CD4-positive, alpha-beta T cell treated with Interleukin-10 for 1 hour (primary cell): ENCODE data around the gene EML6.
"Not testable (repeated sequence)": the region's sequence is repeated elsewhere in the genome, so short reads cannot be mapped to it uniquely, and the experiment has no call there.

Experiments used
- DNase-seq: peaks from one replicate; pipeline ENCODE4 v3.0.0-alpha.2; 2020

Gene EML6

DNA sequence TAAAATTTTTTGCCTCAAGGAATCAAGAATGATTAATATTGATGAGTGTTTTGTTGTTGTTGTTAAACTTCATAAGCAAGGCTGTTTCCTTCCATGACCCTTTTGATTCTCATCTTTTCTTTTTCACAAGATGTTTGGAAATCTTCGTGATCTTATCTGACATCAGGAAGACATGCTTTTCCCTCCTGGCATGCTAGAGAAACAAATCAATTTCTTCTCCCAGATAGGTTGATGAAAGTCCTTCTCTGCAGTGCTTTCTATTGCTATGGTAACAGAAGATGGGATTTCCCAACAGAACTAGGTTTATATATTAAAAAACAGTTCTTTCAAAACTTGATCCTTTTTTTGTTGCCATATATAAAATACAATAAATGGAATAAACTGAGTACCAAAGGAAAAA, 85.2 kb downstream of the EML6 start:
- no peak for DNase-seq

DNA sequence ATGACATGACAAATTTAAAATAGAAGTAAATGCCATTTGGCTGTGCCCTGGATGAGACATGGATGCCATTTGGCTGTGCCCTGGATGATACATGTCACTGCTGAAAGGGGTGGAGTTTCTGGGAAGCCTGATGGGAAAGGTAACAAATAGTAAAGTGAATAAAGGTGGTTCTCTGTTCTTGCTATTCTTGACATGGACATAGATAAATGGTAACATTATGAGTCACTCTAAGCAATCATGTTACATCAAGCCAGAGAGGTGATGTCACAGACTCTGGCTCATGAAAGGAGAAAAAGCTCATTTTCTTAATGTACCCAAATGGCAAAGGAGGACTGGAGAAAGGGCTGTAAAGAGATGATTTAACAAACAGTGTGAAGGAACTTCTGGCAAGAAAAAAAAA, 86.4 kb downstream of the EML6 start:
- no peak for DNase-seq

DNA sequence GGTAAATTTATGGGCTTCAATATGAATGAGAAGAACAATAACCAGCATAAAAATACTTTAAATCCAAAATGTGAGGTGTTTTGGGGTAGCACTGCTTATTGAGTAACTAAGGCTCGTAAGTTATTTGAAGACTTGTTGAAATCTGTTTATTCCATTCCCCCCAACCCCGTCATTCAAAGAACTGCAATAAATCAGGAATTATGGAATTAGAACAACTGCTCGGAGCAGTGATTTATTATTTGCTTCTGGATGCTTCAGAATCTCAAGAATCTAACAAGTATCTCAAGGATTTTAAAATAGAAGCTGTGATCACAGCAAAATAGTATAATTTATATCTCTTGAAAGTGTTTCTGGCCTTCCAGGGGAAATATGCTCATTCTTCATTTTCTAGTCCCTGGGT, 86.8 kb downstream of the EML6 start:
- DNase-seq, result no peak

DNA sequence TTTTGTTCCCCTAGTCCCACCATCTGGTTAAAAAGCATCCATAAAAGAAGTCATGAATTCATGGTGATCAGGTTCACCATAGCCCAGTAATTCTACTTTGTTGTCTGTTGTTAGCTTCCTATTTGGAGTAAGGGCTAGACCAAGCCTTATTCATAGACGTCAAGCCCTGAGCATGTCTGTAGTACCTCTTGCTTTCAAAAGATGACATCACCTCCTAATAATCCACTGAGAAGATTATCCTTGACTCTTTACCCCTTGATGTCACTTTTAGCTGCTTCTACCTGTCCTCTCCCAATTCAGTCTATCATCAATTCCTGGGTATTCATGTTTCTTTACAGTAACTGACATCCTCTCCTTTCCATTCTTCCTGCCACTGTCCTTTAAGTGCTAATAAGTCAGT, 90.1 kb downstream of the EML6 start:
- DNase-seq, result no peak

DNA sequence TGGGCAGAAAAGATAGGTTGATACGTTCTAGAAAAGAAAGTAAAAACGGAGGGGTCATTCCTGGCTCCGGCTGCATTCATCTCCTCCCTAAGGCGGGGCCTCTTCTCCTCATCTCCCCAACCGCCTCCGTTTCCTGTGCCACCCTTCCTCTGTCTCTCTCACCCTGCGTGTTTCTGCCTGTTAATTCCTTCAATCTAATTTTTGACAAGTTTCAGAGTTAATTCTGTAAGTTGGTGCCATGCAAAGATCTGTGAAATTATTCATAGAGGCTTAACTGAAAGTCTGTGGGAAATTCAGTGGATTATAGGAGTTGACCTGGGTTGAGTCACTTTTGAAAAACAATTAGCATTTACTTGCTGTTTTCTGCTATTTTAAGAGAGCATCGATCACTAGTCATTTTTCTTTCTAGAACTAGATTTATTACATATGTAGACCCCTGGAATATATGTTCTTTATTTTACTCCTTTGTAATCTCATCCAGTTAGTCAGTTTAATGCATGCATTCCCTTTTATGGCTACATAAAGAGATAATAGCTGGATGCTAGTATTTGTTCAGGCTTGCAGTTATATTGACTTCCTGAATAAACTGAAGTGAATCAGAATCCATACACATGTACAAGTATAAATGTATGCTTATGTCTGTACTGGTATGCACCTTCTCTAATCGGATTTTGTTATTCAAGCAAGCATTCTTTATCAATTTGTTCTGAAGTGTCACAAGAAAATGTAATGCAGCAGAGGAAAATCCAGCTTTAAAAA, 91.1 kb downstream of the EML6 start:
- no peak for DNase-seq

DNA sequence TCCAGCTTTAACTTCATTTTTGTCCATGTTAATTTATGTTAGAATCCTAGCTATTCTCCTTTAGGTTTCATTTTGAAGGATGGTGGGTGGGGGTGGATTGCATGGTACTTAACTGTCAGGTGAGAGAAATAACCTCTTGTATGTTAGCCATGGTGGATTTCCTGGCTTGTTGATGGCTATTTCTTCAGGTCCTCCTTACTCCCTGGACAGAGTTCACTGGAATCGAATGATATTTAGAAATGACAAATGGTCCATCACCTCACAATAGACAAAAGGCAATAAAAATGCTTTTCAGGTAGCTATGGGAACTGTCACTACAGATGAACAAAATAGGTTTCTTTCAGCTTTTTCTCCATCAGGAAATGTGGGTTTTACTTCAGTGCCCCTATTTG, 91.7 kb downstream of the EML6 start:
- no peak for DNase-seq

DNA sequence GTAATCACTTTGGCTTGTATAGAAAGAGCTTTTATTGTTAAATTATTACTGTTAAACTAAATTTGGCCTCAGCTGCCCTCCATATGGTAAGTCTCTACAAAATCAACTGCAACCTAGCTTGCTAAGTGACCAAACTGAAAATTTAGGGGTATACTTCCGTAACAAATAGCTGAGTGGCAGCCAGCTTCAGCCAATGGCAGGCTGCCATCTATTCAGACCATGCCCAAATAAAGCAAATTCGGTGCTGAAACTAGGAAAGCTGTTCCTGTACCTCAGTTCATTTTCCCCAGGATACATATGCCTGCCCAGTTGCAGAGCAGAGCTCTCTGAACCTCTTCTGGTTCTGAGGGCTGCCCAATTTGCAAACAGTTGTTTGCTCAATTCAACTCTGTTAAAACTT, 94.8 kb downstream of the EML6 start:
- no peak for DNase-seq

DNA sequence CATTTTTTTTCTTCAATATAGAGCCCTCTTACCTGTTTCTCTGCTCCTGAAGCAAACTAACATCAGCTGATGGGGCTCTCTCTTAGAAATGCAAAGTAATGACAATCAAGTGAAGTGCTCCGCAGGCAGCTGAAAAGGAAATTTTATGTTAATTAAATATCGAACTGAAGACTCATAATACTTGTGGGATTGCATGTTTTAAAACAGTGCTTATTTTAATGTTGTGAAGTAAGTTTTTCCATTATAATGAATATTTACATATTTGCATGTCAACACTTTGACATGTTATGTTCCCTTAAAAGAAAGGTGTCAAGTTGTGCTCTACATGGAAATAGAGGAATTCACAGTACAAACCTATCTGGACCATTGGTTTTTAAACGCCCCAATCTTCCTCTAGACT, 97.1 kb downstream of the EML6 start:
- DNase-seq, result no peak

DNA sequence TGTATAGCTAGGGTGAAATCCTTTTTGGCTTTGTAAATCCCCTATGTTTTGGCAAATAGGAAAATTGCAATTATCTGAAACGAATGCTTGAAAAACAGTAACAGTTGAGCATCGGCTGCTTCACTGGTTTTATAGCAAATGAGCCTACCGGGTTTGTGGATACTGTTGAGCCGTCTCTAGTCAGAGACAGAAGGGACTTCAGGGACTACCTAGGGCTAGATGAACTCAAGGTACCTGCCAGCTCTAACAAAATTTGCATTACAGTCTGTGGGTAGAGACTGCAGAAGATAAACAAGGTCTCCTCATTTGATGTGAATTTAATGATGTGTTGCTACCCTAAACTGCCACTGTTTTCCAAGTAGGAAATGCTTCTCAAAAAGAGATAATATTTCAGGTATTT, 101.1 kb downstream of the EML6 start:
- DNase-seq, result no peak

DNA sequence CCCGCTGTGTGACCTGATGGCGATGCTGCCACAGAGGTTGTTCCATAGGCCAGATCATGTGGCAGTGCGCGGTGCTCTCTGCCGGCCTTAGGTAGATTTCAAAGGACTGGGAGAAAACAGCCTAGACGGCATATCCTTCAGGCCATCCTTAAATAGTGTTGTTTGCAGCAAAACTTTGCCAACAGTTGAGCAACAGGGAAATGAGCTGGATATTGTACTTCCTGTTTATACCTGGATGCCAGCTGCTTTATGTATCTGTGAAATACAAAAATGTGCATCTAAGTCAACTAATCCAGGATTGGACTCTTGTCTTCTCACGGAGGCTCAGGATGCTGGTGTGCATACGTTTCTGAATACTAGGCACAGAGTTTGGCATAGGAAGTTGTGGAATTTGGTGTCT, 107.1 kb downstream of the EML6 start:
- no peak for DNase-seq

DNA sequence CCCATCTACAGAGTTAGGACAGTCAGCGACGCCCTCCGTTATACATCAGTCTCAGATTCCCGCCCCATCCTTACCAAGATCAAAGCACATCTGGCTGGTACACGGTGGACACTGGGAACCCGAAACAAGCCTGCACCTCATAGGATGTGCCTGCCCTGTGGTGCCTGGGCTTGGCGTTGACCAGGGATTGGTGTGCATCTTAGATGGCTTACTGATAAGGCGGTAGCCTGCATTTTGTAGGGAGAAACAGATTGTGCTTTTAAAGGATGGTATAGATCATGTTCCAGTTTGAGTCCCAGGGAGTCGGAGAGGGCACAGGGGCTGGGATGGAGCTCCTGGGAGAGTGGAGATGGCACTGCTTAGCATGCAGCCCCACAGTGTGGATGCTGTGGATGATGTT, 108.0 kb downstream of the EML6 start:
- no peak for DNase-seq

DNA sequence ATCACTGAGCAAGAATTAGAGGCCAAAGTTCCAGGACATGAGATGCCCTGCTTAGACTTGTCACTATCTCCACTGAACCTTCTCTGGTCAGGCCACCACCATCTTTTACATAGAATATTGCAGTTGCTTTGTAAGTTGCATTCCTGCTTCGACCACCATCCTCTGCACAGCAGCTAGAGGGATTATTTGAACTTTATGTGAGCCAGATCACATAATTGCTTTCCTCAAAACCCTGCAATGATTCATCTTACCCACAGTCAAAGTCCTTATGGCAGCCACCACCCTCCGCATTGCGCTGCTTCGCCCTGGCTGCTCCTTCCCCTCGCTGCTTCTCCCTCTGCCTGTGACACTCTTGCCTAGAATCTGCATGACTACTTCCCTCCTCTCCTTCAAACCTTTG, 111.3 kb downstream of the EML6 start:
- no peak for DNase-seq

DNA sequence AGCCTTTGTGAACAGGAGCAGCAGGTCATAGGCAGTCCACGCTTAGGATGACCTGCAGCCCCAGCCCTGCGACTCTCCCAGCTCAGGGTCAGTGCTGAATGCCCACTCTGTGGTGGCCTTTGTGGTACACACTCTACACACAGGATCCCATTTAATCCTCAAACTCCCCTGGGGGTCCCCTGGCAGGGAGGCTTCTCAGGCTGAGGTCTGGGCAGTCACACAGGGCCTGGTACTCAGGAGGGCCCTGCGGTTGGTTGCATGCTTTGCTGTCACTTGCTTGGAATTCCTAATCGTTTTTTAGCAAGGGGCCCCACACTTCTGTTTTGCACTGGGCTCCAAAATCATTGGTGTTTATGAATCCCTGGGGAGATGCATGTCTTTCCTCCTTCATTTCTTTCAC, 113.0 kb downstream of the EML6 start:
- no peak for DNase-seq

DNA sequence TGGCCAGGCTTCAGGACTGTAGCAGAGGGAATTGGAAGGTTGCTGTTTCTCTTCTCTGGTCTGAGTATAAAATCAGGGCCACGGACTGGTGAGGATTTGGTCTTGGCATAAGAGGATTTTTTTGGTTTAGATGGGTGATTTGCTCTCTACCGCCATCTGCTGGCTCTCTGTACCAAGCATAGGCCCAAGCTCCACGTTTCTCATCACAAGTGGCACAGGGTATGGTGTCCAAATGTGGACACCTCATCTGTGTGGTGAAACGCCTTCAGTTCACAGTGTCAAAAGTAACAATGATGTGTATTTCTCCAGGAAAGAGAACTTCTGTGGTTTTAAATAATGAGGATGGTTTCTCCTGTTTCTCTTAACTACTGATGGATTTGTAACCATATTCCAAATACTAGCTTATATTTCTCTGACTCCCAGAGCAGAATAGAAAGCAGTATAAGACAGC, 115.1 kb downstream of the EML6 start:
- DNase-seq, result peak; percentile 65

DNA sequence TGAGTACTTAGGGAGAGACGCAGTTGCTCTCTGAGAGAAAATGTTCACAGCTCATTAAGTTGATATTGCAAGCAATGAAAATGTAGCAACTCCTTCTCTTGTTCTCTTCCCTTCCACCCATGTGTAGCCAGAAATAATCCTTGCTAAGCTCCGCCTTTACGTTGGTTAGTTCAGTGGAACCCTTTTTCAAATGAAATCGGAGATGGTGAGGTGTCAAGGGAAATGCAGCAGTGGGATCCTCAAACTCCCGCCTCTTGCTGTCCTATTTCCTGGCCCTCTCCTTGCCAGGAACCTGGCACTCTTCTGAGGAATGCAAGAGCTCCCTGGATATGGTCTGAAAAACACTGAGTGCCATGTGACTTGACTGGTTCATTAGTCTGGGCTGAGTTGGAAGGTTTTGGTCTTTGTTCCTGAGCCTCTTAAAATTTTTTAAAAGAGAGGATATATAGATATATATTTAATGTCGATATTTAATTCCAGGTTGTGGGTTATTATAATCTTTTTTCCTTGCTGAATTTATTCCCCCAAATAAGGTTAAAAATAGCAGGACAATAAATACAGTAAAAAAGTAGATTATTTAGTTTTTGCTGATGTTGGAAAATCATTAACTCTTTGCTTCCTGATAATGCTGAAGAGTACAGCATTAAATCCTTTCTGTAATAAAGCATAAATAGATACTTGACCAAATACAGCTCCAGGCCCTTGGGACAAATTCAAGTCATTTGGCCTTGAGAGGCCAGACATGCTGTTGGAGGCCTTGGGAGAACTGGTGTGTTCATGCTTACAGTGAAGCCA, 116.2 kb downstream of the EML6 start:
- no peak for DNase-seq

DNA sequence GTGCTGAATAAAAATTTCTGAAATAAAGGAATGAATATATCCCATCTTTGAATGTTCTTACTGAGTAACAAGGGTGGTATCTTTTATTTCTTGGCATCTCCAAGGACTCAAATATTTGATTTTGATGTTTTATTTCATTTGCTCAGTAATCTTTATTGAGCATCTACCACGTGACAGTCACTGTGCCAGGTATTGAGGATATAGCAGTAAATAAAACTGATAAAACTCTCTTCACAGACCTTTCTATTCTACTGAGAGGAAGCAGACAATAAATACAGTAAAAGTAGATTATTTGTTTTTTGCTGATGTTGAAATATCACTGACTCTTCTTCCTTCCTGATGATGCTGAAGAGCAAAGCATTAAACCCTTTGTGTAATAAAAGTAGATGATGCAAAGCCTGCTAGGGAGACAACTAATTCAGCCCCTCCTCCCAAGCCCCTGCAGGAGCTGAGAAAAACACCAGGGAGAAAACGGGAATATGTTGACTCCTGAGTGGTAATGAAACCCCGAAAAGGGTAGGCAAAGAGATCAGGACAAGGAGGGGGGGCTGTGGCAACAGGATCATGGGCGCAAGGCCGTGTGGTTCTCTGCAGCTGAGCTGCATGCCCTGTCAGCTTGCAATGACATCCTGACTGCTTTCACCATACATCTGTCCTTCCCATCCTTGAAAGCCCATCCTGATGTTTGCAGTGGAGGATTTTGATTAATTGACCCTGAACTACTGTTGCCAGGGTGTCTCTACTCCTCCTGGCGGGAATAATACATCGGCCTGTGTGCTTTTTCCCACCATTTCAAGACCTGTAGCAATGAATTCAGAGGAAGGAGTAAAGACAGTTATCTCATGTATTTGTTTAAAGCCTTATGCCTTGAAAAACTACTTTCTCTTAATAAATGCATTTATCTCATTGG, 117.4 kb downstream of the EML6 start:
- no peak for DNase-seq

DNA sequence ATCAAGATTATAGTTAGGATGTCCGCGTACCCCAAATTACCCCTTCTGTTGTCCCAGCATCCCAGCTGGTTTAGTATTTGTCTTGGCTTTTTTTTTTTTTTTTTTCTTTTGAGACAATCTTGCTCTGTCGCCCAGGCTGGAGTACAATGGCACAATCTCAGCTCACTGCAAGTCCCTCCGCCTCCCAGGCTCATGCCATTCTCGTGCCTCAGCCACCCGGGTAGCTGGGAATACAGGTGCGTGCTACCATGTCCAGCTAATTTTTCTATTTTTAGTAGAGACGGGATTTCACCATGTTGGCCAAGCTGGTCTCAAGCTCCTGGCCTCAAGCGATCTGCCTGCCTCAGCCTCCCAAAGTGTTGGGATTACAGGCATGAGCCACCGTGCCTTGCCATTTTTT, 118.0 kb downstream of the EML6 start:
- DNase-seq, result not testable (repeated sequence)

DNA sequence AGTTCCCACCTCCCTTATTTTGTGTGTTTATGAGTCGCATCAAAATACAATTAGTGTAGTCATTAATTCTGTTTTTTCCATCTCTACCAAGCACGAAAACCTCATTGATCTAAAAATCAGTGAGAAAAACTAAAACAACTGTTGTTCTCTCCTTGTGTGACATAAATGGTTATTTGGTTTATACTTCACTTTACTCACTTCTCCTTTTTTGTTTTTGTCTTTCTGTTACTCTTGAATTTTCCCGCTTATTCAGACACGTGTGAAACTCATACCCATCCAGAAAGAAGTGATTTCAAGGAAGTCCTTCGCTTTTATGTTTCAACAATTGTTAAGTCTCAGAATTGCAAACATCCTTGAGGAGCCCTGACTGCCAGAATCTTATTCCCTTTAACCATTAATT, 121.6 kb downstream of the EML6 start:
- no peak for DNase-seq

DNA sequence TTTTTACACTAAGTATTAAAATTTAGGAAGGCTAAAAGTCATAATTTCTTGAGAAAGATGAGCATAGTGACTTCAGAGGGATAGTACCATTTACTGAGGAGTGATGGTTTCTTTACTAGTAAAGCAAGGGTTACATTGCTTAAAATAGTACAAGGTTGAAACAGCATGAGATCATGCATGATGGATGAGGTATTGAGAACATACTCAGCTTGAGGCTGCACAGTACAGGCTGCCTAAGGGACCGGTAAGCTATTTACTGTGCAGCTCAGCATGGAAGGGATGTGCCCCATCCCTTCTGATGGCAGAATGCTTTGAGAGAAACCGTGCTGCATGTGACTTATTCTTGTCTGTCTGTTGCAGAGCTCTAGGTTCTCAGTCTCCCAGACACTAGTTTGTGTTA, 122.1 kb downstream of the EML6 start:
- no peak for DNase-seq

DNA sequence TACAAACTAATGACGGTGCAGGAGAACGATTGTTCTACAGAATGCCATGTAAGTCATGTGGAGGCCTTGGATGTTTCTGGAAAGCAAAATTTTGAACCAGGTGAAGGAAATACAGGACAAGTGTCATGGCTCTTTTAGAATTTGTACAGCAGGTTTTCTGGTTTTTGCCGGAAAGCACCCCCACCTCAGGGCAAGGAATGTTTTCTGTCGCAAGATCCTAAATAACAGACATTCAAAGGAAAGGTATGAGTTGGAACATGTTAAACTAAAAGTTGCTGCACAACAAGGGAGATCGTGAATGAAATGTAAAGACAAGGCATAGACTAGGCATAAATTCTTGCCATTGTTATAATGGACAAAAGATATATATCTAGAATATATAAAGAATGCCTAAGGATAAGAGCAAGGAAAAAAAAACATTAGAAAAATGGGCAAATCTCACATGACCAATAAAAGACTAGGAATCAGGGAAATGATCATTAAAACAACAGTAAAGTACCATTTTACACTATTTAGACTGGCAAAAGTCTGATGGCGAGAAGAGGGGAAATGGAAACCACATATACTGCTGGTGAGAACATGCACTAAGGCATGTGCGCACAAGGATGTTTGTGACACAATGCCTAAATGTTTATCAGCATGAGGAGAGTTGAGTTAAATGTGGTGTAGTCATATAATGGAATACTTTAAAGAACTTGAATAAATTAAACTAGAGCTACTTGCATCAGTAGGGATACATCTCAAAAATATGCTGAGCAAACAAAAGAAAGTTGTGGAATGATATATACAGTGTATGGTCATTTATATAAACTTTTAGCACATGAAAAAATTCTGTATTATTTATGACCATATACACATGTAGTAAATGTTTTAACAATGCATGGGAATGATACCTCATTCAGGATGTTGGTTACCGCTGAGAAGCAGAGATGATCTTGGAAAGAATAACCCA, 127.0 kb downstream of the EML6 start:
- no peak for DNase-seq

DNA sequence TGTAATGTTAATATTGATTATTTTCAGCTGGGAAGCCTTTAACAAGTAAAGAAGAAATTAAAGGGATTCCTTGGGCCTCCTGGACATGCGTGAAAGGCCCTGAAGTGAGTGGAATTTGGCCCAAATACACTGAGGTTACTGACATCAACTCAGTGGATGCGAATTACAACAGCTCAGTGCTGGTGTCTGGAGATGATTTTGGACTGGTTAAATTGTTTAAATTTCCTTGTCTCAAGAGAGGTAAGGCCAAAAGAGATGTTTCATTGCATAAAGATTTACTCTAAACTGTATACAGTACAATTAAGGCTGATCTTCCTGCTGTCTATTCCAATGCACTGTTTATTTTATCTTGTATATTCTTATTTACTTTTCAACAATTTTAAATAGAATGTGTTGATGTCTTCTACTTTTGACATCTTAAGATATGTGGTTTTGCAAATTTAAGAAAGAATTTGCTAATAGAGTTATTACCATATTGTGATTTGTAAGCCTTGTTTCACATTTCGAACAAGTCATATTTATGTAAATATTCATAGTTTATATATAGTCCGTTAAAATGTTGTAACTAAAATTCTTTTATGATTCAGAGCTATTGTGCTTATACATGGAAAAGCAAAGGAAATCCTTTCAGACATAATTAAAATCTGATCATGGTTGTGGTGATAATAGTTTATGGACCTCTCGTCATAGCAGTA, 130.3 kb downstream of the EML6 start:
- no peak for DNase-seq

DNA sequence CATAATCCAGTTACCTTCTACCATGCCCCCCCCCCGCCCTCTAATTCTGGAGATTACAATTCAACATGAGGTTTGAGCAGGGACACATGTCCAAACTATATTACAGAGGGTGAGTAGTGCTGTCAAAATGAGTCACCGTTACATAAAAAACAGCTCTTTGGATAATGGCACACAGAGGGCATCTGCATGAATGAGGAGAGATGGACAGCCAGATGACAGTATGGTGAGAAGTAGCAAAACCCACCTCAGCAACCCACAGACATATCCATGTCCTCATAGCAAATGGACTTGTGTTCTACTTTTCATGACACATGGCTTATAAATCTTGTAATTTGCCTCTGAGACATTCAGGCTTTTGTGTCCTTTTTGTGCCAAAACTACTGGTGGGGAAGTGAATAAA, 132.0 kb downstream of the EML6 start:
- no peak for DNase-seq
